Astrocyte (in vitro differentiated cells and primary cell): ENCODE data around the gene PHKA1. TPM values are rescaled to one million over a fixed set of nuclear protein-coding genes. Genes with fewer than 3 reads are reported as not detected.
A peak's percentile ranks its signal among the peaks of the same experiment; 100 is the strongest.

Experiments used
- DNase-seq: peaks from one replicate; pipeline ENCODE4 v3.0.0-alpha.2; 2010; ENCODE audit warnings: low read depth
- FAIRE-seq: peaks from 2 replicates; lab custom pipeline; 2011; peaks lifted over from hg19 to GRCh38; lab: Jason Lieb, UNC
- H2AFZ ChIP-seq: 2 replicates; pipeline ENCODE4 v1.6.0; 2012; ENCODE audit warnings: low read depth, low read length, inconsistent platforms
- H3K27ac ChIP-seq: 2 replicates; pipeline ENCODE4 v1.5.1; 2011; ENCODE audit warnings: low read depth, low read length, inconsistent platforms
- H3K27me3 ChIP-seq: 2 replicates; pipeline ENCODE4 v1.6.0; 2011; ENCODE audit warnings: low read length, inconsistent platforms; ENCODE audit not compliant: insufficient read depth
- H3K36me3 ChIP-seq: 2 replicates; pipeline ENCODE4 v1.5.1; 2011; ENCODE audit warnings: low read length, inconsistent platforms; ENCODE audit not compliant: insufficient read depth
- H3K4me1 ChIP-seq: 2 replicates; pipeline ENCODE4 v1.5.1; 2011; ENCODE audit warnings: low read length, inconsistent platforms; ENCODE audit not compliant: insufficient read depth
- H3K4me2 ChIP-seq: 2 replicates; pipeline ENCODE4 v1.6.0; 2012; ENCODE audit warnings: low read length, inconsistent platforms
- H3K4me3 ChIP-seq: 2 replicates; pipeline ENCODE4 v1.5.1; 2011; ENCODE audit warnings: low read depth, mild to moderate bottlenecking, low read length, inconsistent platforms; ENCODE audit not compliant: insufficient read depth
- H3K79me2 ChIP-seq: 2 replicates; pipeline ENCODE4 v1.6.0; 2012; ENCODE audit warnings: mild to moderate bottlenecking, low read length, inconsistent platforms; ENCODE audit not compliant: insufficient read depth
- H3K9ac ChIP-seq: 2 replicates; pipeline ENCODE4 v1.6.0; 2012; ENCODE audit warnings: mild to moderate bottlenecking, low read length, inconsistent platforms
- H3K9me3 ChIP-seq: 2 replicates; pipeline ENCODE4 v1.5.1; 2012; ENCODE audit warnings: low read depth, mild to moderate bottlenecking, low read length, inconsistent platforms; ENCODE audit not compliant: insufficient read depth
- H4K20me1 ChIP-seq: 2 replicates; pipeline ENCODE4 v1.6.0; 2012; ENCODE audit warnings: low read length, inconsistent platforms; ENCODE audit not compliant: insufficient read depth
- H3K27ac Mint-ChIP-seq: one replicate; pipeline ENCODE4 v1.8.0; 2021; ENCODE audit warnings: mild to moderate bottlenecking, mixed read lengths; ENCODE audit not compliant: unreplicated experiment
- H3K27me3 Mint-ChIP-seq: one replicate; pipeline ENCODE4 v1.8.0; 2021; ENCODE audit warnings: low read depth, mixed read lengths; ENCODE audit not compliant: unreplicated experiment
- H3K36me3 Mint-ChIP-seq: one replicate; pipeline ENCODE4 v1.8.0; 2021; ENCODE audit warnings: low read depth, mixed read lengths; ENCODE audit not compliant: unreplicated experiment
- H3K4me1 Mint-ChIP-seq: one replicate; pipeline ENCODE4 v1.8.0; 2021; ENCODE audit warnings: low read depth, mixed read lengths; ENCODE audit not compliant: unreplicated experiment
- H3K4me3 Mint-ChIP-seq: one replicate; pipeline ENCODE4 v1.8.0; 2021; ENCODE audit warnings: mild to moderate bottlenecking, moderate library complexity, mixed read lengths; ENCODE audit not compliant: unreplicated experiment
- H3K9me3 Mint-ChIP-seq: one replicate; pipeline ENCODE4 v1.8.0; 2021; ENCODE audit warnings: mild to moderate bottlenecking, mixed read lengths; ENCODE audit not compliant: unreplicated experiment
- CTCF ChIP-seq: IDR thresholded peaks from 2 replicates; pipeline ENCODE4 v1.5.1; 2011; ENCODE audit warnings: low read depth, mild to moderate bottlenecking, inconsistent platforms, low read length, moderate library complexity; ENCODE audit not compliant: insufficient read depth
- EZH2 ChIP-seq: IDR thresholded peaks from 2 replicates; pipeline ENCODE4 v1.6.1; 2012; ENCODE audit warnings: mild to moderate bottlenecking, low read length, inconsistent platforms; ENCODE audit not compliant: insufficient read depth
- total RNA-seq: library from RNA; stranded (reverse); gene quantifications from 2 replicates; pipeline ENCODE4 v1.2.1, GENCODE V29; 2021

Gene PHKA1
- total RNA-seq, 1 donor from 2014 or later, result 7.5 TPM

GRCh38 chrX:72659723-72660122, 54.4 kb downstream of the PHKA1 start:
- Histone ChIP-seq H3K27me3 (no peaks in the 10 kb centered on the region), H3K4me3 (no peak overlapping the region), H2AFZ (no peak overlapping the region), H3K79me2 (no peaks in the 10 kb centered on the region), H3K27ac (no peak overlapping the region), H3K36me3 (no peaks in the 10 kb centered on the region), H3K4me2 (no peak overlapping the region), H4K20me1 (no peaks in the 10 kb centered on the region), H3K4me1 (no peaks in the 10 kb centered on the region), H3K9me3 (no peaks in the 10 kb centered on the region), H3K9ac (no peak overlapping the region)
- Mint-ChIP-seq H3K36me3 (no peaks in the 10 kb centered on the region), H3K27me3 (no peaks in the 10 kb centered on the region), H3K4me3 (no peak overlapping the region), H3K4me1 (no peaks in the 10 kb centered on the region), H3K27ac (no peak overlapping the region), H3K9me3 (no peaks in the 10 kb centered on the region)
- FAIRE-seq, result no peak
- no peak for TF ChIP-seq CTCF
- no peak for TF ChIP-seq EZH2
- DNase-seq, result no peak

GRCh38 chrX:72652082-72652481, 62.0 kb downstream of the PHKA1 start:
- Histone ChIP-seq H3K4me3 (no peak overlapping the region), H2AFZ (no peak overlapping the region), H3K4me1 (no peaks in the 10 kb centered on the region), H3K79me2 (no peaks in the 10 kb centered on the region), H3K9ac (no peak overlapping the region), H3K4me2 (no peak overlapping the region), H3K9me3 (no peaks in the 10 kb centered on the region), H4K20me1 (no peaks in the 10 kb centered on the region), H3K27ac (no peak overlapping the region), H3K36me3 (no peaks in the 10 kb centered on the region), H3K27me3 (no peaks in the 10 kb centered on the region)
- Mint-ChIP-seq H3K9me3 (no peaks in the 10 kb centered on the region), H3K27me3 (no peaks in the 10 kb centered on the region), H3K4me3 (no peak overlapping the region), H3K36me3 (no peaks in the 10 kb centered on the region), H3K27ac (no peak overlapping the region), H3K4me1 (no peaks in the 10 kb centered on the region)
- TF ChIP-seq EZH2 (no peak), CTCF (no peak)
- DNase-seq (no peak), FAIRE-seq (no peak)

- Histone ChIP-seq H3K27ac (no peak overlapping the region), H3K4me3 (no peak overlapping the region), H3K9me3 (no peaks in the 10 kb centered on the region), H3K4me2 (no peak overlapping the region), H3K4me1 (no peaks in the 10 kb centered on the region), H2AFZ (no peak overlapping the region), H3K79me2 (no peaks in the 10 kb centered on the region), H3K9ac (no peak overlapping the region), H3K27me3 (no peaks in the 10 kb centered on the region), H3K36me3 (no peaks in the 10 kb centered on the region), H4K20me1 (no peaks in the 10 kb centered on the region)
- no peak overlapping the region for H3K4me3 Mint-ChIP-seq
- H3K27ac Mint-ChIP-seq, result no peak overlapping the region
- TF ChIP-seq CTCF (no peak), EZH2 (no peak)
- no peaks in the 10 kb centered on the region for H3K4me1 Mint-ChIP-seq
- peak; percentile 20 for FAIRE-seq
- no peaks in the 10 kb centered on the region for H3K9me3 Mint-ChIP-seq
- H3K36me3 Mint-ChIP-seq, result no peaks in the 10 kb centered on the region
- no peaks in the 10 kb centered on the region for H3K27me3 Mint-ChIP-seq
- no peak for DNase-seq
These were observed 69.2 kb downstream of the PHKA1 start for GRCh38 chrX:72644946-72645345.
